Fibroblast of villous mesenchyme (primary cell): ENCODE measurements around the gene L3MBTL4. TPM values are rescaled to one million over a fixed set of nuclear protein-coding genes. Genes with fewer than 3 reads are reported as not detected.
"Not testable (repeated sequence)": the region's sequence is repeated elsewhere in the genome, so short reads cannot be mapped to it uniquely, and the experiment has no call there.

Experiments
- DNase-seq: peaks from one replicate; pipeline ENCODE4 v3.0.0-alpha.2; 2010; ENCODE audit warnings: low read depth
- H3K4me3 ChIP-seq: 2 replicates; pipeline ENCODE4 v1.5.1; 2011; ENCODE audit warnings: low read depth, mild to moderate bottlenecking, low read length
- CTCF ChIP-seq: IDR thresholded peaks from 2 replicates; pipeline ENCODE4 v1.5.1; 2012; ENCODE audit warnings: low read depth, mild to moderate bottlenecking, low read length; ENCODE audit not compliant: insufficient read depth
- total RNA-seq: library from RNA; depleted of rRNA; stranded (reverse); fragments of >200 nt; gene quantifications from 2 replicates; pipeline ENCODE4 v1.2.3, GENCODE V29; 2012

L3MBTL4 gene
- total RNA-seq, 1 donor = not detected

- TF ChIP-seq CTCF = no peak
- DNase-seq = no peak
- H3K4me3 ChIP-seq = no peak overlapping the region
These were observed 152.8 kb downstream of the L3MBTL4 start for GRCh38 chr18:6261938-6262337.

- H3K4me3 ChIP-seq, DNase-seq: not testable (repeated sequence)
These were observed 155.4 kb downstream of the L3MBTL4 start for GRCh38 chr18:6259324-6259723.

- TF ChIP-seq CTCF = no peak
- no peak for DNase-seq
- no peak overlapping the region for H3K4me3 ChIP-seq
These were observed 156.8 kb downstream of the L3MBTL4 start for GRCh38 chr18:6257950-6258349.

- TF ChIP-seq CTCF = no peak
- no peak overlapping the region for H3K4me3 ChIP-seq
- DNase-seq = no peak
These were observed 158.2 kb downstream of the L3MBTL4 start for GRCh38 chr18:6256521-6256920.

GRCh38 chr18:6255886-6256285 is 158.8 kb downstream of the L3MBTL4 start:
- no peak overlapping the region for H3K4me3 ChIP-seq
- no peak for TF ChIP-seq CTCF

GRCh38 chr18:6255116-6255705 is 159.5 kb downstream of the L3MBTL4 start:
- no peak for TF ChIP-seq CTCF
- no peak for DNase-seq

More at GRCh38 chr18:6255886-6256285, 158.8 kb downstream of the L3MBTL4 start:
- DNase-seq = no peak

GRCh38 chr18:6254456-6254855 is 160.3 kb downstream of the L3MBTL4 start:
- DNase-seq = no peak
- TF ChIP-seq CTCF = no peak
- no peak overlapping the region for H3K4me3 ChIP-seq

More at GRCh38 chr18:6255116-6255705, 159.5 kb downstream of the L3MBTL4 start:
- no peak overlapping the region for H3K4me3 ChIP-seq
